HEK293 (cell line): Measurements from ENCODE around the gene ADAMTSL4.

Source experiments
- EGR2 ChIP-seq: fragments of 450-650 bp; formaldehyde crosslinking; IDR thresholded peaks from 2 replicates; pipeline ENCODE4 v1.5.1; 2016; ENCODE audit warnings: low read depth, missing biosample characterization, missing genetic modification characterization
- GLI2 ChIP-seq: fragments of 450-650 bp; formaldehyde crosslinking; IDR thresholded peaks from 2 replicates; pipeline ENCODE4; 2017; ENCODE audit warnings: missing biosample characterization, missing genetic modification characterization, low read depth, borderline replicate concordance
- MYNN ChIP-seq: fragments of 450-650 bp; formaldehyde crosslinking; IDR thresholded peaks from 2 replicates; pipeline ENCODE4 v1.5.1; 2016; ENCODE audit warnings: missing biosample characterization, missing genetic modification characterization, borderline replicate concordance
- YY1 ChIP-seq: fragments of 450-650 bp; formaldehyde crosslinking; IDR thresholded peaks from 2 replicates; pipeline ENCODE4 v1.5.1; 2018; ENCODE audit warnings: missing biosample characterization, missing genetic modification characterization
- ZBTB48 ChIP-seq: fragments of 450-650 bp; formaldehyde crosslinking; IDR thresholded peaks from 2 replicates; pipeline ENCODE4 v1.5.1; 2016; ENCODE audit warnings: missing biosample characterization, missing genetic modification characterization
- ZNF132 ChIP-seq: fragments of 450-650 bp; formaldehyde crosslinking; IDR thresholded peaks from 2 replicates; pipeline ENCODE4 v1.5.1; 2017; ENCODE audit warnings: missing biosample characterization, missing genetic modification characterization, borderline replicate concordance
- ZNF133 ChIP-seq: fragments of 450-650 bp; formaldehyde crosslinking; IDR thresholded peaks from 2 replicates; pipeline ENCODE4 v1.5.1; 2016; ENCODE audit warnings: missing biosample characterization, missing genetic modification characterization
- ZNF146 ChIP-seq: fragments of 450-650 bp; formaldehyde crosslinking; IDR thresholded peaks from 2 replicates; pipeline ENCODE4 v1.5.1; 2016; ENCODE audit warnings: missing biosample characterization, missing genetic modification characterization
- ZNF211 ChIP-seq: fragments of 450-650 bp; formaldehyde crosslinking; IDR thresholded peaks from 2 replicates; pipeline ENCODE4 v1.5.1; 2016; ENCODE audit warnings: low read depth, missing biosample characterization, missing genetic modification characterization
- ZNF248 ChIP-seq: fragments of 450-650 bp; formaldehyde crosslinking; IDR thresholded peaks from 2 replicates; pipeline ENCODE4 v1.5.1; 2017; ENCODE audit warnings: missing biosample characterization, missing genetic modification characterization
- ZNF311 ChIP-seq: fragments of 450-650 bp; formaldehyde crosslinking; IDR thresholded peaks from 2 replicates; pipeline ENCODE4 v1.5.1; 2017; ENCODE audit warnings: missing biosample characterization, missing genetic modification characterization, borderline replicate concordance
- ZNF354C ChIP-seq: fragments of 450-650 bp; formaldehyde crosslinking; IDR thresholded peaks from 2 replicates; pipeline ENCODE4 v1.5.1; 2016; ENCODE audit warnings: missing biosample characterization, missing genetic modification characterization, low read depth, borderline replicate concordance
- ZNF404 ChIP-seq: fragments of 450-650 bp; formaldehyde crosslinking; IDR thresholded peaks from 2 replicates; pipeline ENCODE4 v1.5.1; 2017; ENCODE audit warnings: missing biosample characterization, missing genetic modification characterization
- ZNF501 ChIP-seq: fragments of 450-650 bp; formaldehyde crosslinking; IDR thresholded peaks from 2 replicates; pipeline ENCODE4 v1.5.1; 2016; ENCODE audit warnings: missing biosample characterization, missing genetic modification characterization
- ZNF510 ChIP-seq: fragments of 450-650 bp; formaldehyde crosslinking; IDR thresholded peaks from 2 replicates; pipeline ENCODE4 v1.5.1; 2018; ENCODE audit warnings: mild to moderate bottlenecking, missing genetic modification characterization, missing biosample characterization; ENCODE audit not compliant: insufficient replicate concordance
- ZNF514 ChIP-seq: fragments of 450-650 bp; formaldehyde crosslinking; IDR thresholded peaks from 2 replicates; pipeline ENCODE4 v1.5.1; 2016; ENCODE audit warnings: missing biosample characterization, missing genetic modification characterization
- ZNF548 ChIP-seq: fragments of 450-650 bp; formaldehyde crosslinking; IDR thresholded peaks from 2 replicates; pipeline ENCODE4 v1.5.1; 2016; ENCODE audit warnings: missing biosample characterization, missing genetic modification characterization
- ZNF596 ChIP-seq: fragments of 450-650 bp; IDR thresholded peaks from 2 replicates; pipeline ENCODE4 v1.5.0; 2018; ENCODE audit warnings: missing biosample characterization, mild to moderate bottlenecking, missing genetic modification characterization, moderate library complexity
- ZNF785 ChIP-seq: fragments of 450-650 bp; formaldehyde crosslinking; IDR thresholded peaks from 2 replicates; pipeline ENCODE4 v1.5.1; 2016; ENCODE audit warnings: missing biosample characterization, missing genetic modification characterization
- ZNF791 ChIP-seq: fragments of 450-650 bp; formaldehyde crosslinking; IDR thresholded peaks from 2 replicates; pipeline ENCODE4 v1.5.1; 2016; ENCODE audit warnings: missing biosample characterization, missing genetic modification characterization
- ZSCAN23 ChIP-seq: fragments of 450-650 bp; formaldehyde crosslinking; IDR thresholded peaks from 2 replicates; pipeline ENCODE4 v1.5.1; 2016; ENCODE audit warnings: missing biosample characterization, missing genetic modification characterization
- TF ChIP-seq, protein P1 (sequence below): fragments of 450-650 bp; formaldehyde crosslinking; IDR thresholded peaks from 2 replicates; pipeline ENCODE4 v1.5.1; 2016; ENCODE audit warnings: missing biosample characterization, missing genetic modification characterization
- TF ChIP-seq, protein P2 (sequence below): sonication (generic); formaldehyde crosslinking; IDR thresholded peaks from 2 replicates; pipeline ENCODE4 v1.8.1; 2022; ENCODE audit warnings: mild to moderate bottlenecking, moderate library complexity, missing genetic modification reagents
- TF ChIP-seq, protein P3 (sequence below): fragments of 450-650 bp; IDR thresholded peaks from 2 replicates; pipeline ENCODE4 v1.5.1; 2018; ENCODE audit warnings: missing biosample characterization, mild to moderate bottlenecking, missing genetic modification characterization
- TF ChIP-seq, protein P4 (sequence below): fragments of 450-650 bp; formaldehyde crosslinking; IDR thresholded peaks from 2 replicates; pipeline ENCODE4 v1.5.1; 2016; ENCODE audit warnings: missing biosample characterization, missing genetic modification characterization
- TF ChIP-seq, protein P5 (sequence below): fragments of 450-650 bp; formaldehyde crosslinking; IDR thresholded peaks from 2 replicates; pipeline ENCODE4 v1.5.1; 2016; ENCODE audit warnings: missing biosample characterization, missing genetic modification characterization, low read depth
- TF ChIP-seq, protein P6 (sequence below): fragments of 450-650 bp; formaldehyde crosslinking; IDR thresholded peaks from 2 replicates; pipeline ENCODE4 v1.5.1; 2016; ENCODE audit warnings: missing biosample characterization, missing genetic modification characterization
- TF ChIP-seq, protein P7 (sequence below): fragments of 450-650 bp; formaldehyde crosslinking; IDR thresholded peaks from 2 replicates; pipeline ENCODE4 v1.5.1; 2017; ENCODE audit warnings: missing biosample characterization, missing genetic modification characterization

The ADAMTSL4 gene

DNA sequence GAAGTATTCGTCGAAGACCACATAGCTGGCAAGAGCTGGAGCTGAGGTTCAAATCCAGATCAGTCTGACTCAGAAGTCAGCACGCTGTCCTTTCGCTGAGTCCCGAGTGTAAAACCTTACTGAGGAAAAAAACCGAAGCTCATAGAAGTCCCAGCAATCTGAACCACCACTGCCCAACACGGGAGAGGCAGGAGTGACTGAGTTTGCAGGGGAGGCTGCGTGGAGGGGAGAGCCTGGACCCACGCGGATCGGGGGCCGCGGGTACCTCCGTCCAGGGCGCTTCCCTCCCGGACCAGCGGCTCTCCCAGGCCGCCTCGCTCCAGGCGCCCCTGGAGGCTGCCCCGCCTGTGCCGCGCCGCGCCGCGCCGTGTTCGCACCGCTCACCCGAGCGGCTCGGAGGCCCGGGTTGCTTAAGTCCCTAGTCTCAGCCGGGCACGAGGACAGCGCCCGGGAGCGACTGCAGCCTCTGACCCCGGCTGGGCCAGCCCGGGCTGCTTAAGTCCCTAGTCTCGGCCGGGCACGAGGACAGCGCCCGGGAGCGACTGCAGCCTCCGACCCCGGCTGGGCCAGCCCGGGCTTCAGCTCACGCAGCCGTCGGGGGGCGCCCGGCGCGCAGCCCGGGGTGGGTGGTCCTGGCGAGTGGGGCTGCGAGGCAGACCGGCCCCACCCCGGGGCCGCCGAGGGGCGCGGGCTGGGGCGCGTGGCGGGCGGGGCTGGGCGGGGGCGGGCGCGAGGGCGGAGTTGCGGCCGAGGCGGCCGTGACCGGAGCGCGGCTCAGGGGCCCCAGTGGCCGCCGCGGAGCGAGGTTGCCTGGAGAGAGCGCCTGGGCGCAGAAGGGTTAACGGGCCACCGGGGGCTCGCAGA lies at the start of gene ADAMTSL4 (continued):
- TF ChIP-seq ZBTB48 (no peak), ZNF146 (tag by site-specific recombination) (no peak), ZNF354C (tag by site-specific recombination) (no peak), ZNF791 (tag by site-specific recombination) (no peak), YY1 (tag by site-specific recombination) (no peak), ZNF785 (no peak), ZNF132 (tag by site-specific recombination) (no peak), ZNF404 (tag by site-specific recombination) (no peak), ZNF596 (tag by site-specific recombination) (peak; percentile 66), EGR2 (no peak), ZNF501 (tag by site-specific recombination) (no peak), ZNF514 (no peak), ZNF248 (tag by site-specific recombination) (no peak), GLI2 (tag by site-specific recombination) (no peak), ZNF211 (no peak), ZSCAN23 (tag by site-specific recombination) (no peak), ZNF311 (no peak), MYNN (tag by site-specific recombination) (no peak), ZNF133 (no peak), ZNF510 (tag by site-specific recombination) (no peak), ZNF548 (tag by site-specific recombination) (no peak)
- TF ChIP-seq, protein P1, sequence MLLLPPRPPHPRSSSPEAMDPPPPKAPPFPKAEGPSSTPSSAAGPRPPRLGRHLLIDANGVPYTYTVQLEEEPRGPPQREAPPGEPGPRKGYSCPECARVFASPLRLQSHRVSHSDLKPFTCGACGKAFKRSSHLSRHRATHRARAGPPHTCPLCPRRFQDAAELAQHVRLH (tag by site-specific recombination) = no peak
- TF ChIP-seq, protein P2, sequence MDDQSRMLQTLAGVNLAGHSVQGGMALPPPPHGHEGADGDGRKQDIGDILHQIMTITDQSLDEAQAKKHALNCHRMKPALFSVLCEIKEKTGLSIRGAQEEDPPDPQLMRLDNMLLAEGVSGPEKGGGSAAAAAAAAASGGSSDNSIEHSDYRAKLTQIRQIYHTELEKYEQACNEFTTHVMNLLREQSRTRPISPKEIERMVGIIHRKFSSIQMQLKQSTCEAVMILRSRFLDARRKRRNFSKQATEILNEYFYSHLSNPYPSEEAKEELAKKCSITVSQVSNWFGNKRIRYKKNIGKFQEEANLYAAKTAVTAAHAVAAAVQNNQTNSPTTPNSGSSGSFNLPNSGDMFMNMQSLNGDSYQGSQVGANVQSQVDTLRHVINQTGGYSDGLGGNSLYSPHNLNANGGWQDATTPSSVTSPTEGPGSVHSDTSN (CRISPR knock-in tag) = peak; percentile 53; the same call in 1 of the 2 replicates
- TF ChIP-seq, protein P3, sequence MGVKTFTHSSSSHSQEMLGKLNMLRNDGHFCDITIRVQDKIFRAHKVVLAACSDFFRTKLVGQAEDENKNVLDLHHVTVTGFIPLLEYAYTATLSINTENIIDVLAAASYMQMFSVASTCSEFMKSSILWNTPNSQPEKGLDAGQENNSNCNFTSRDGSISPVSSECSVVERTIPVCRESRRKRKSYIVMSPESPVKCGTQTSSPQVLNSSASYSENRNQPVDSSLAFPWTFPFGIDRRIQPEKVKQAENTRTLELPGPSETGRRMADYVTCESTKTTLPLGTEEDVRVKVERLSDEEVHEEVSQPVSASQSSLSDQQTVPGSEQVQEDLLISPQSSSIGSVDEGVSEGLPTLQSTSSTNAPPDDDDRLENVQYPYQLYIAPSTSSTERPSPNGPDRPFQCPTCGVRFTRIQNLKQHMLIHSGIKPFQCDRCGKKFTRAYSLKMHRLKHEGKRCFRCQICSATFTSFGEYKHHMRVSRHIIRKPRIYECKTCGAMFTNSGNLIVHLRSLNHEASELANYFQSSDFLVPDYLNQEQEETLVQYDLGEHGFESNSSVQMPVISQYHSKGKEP (tag by site-specific recombination) = no peak
- TF ChIP-seq, protein P4, sequence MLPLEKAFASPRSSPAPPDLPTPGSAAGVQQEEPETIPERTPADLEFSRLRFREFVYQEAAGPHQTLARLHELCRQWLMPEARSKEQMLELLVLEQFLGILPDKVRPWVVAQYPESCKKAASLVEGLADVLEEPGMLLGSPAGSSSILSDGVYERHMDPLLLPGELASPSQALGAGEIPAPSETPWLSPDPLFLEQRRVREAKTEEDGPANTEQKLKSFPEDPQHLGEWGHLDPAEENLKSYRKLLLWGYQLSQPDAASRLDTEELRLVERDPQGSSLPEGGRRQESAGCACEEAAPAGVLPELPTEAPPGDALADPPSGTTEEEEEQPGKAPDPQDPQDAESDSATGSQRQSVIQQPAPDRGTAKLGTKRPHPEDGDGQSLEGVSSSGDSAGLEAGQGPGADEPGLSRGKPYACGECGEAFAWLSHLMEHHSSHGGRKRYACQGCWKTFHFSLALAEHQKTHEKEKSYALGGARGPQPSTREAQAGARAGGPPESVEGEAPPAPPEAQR (tag by site-specific recombination) = no peak
- TF ChIP-seq, protein P5, sequence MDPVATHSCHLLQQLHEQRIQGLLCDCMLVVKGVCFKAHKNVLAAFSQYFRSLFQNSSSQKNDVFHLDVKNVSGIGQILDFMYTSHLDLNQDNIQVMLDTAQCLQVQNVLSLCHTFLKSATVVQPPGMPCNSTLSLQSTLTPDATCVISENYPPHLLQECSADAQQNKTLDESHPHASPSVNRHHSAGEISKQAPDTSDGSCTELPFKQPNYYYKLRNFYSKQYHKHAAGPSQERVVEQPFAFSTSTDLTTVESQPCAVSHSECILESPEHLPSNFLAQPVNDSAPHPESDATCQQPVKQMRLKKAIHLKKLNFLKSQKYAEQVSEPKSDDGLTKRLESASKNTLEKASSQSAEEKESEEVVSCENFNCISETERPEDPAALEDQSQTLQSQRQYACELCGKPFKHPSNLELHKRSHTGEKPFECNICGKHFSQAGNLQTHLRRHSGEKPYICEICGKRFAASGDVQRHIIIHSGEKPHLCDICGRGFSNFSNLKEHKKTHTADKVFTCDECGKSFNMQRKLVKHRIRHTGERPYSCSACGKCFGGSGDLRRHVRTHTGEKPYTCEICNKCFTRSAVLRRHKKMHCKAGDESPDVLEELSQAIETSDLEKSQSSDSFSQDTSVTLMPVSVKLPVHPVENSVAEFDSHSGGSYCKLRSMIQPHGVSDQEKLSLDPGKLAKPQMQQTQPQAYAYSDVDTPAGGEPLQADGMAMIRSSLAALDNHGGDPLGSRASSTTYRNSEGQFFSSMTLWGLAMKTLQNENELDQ = no peak
- TF ChIP-seq, protein P6, sequence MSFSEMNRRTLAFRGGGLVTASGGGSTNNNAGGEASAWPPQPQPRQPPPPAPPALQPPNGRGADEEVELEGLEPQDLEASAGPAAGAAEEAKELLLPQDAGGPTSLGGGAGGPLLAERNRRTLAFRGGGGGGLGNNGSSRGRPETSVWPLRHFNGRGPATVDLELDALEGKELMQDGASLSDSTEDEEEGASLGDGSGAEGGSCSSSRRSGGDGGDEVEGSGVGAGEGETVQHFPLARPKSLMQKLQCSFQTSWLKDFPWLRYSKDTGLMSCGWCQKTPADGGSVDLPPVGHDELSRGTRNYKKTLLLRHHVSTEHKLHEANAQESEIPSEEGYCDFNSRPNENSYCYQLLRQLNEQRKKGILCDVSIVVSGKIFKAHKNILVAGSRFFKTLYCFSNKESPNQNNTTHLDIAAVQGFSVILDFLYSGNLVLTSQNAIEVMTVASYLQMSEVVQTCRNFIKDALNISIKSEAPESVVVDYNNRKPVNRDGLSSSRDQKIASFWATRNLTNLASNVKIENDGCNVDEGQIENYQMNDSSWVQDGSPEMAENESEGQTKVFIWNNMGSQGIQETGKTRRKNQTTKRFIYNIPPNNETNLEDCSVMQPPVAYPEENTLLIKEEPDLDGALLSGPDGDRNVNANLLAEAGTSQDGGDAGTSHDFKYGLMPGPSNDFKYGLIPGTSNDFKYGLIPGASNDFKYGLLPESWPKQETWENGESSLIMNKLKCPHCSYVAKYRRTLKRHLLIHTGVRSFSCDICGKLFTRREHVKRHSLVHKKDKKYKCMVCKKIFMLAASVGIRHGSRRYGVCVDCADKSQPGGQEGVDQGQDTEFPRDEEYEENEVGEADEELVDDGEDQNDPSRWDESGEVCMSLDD (tag by site-specific recombination) = no peak
- TF ChIP-seq, protein P7, sequence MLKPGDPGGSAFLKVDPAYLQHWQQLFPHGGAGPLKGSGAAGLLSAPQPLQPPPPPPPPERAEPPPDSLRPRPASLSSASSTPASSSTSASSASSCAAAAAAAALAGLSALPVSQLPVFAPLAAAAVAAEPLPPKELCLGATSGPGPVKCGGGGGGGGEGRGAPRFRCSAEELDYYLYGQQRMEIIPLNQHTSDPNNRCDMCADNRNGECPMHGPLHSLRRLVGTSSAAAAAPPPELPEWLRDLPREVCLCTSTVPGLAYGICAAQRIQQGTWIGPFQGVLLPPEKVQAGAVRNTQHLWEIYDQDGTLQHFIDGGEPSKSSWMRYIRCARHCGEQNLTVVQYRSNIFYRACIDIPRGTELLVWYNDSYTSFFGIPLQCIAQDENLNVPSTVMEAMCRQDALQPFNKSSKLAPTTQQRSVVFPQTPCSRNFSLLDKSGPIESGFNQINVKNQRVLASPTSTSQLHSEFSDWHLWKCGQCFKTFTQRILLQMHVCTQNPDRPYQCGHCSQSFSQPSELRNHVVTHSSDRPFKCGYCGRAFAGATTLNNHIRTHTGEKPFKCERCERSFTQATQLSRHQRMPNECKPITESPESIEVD (tag by site-specific recombination) = no peak
